ENCODE data around the gene TRIP10. TPM values are rescaled to one million over a fixed set of nuclear protein-coding genes. Genes with fewer than 3 reads are reported as not detected.

The TRIP10 gene
- polyA plus RNA-seq, 1 donor from 2014 or later: 0.76 TPM

GRCh38 chr19:6754653-6755463, 15.4 kb downstream of the TRIP10 start:
- Histone ChIP-seq H3F3A (ENCODE audit: insufficient read depth, low read length, poor library complexity, severe bottlenecking) (no peaks in the 10 kb centered on the region), H3K4me3 (ENCODE audit: low read length) (no peak overlapping the region), H3K9ac (ENCODE audit: low read length) (no peak overlapping the region), H2AFZ (ENCODE audit: low read depth, low read length) (no peak overlapping the region), H3K36me3 (ENCODE audit: insufficient read depth, low read length) (no peaks in the 10 kb centered on the region), H3K79me2 (replicated peaks; ENCODE audit: insufficient read depth, low read length) (no peaks in the 10 kb centered on the region), H3K27me3 (ENCODE audit: insufficient read depth, low read depth, low read length) (peaks cover 8% of the 10 kb centered on the region), H4K20me1 (ENCODE audit: insufficient read depth) (no peaks in the 10 kb centered on the region), H3K9me3 (ENCODE audit: low read length) (no peaks in the 10 kb centered on the region), H3K27ac (ENCODE audit: low read length) (no peak overlapping the region), H3K9me2 (ENCODE audit: insufficient read depth, low read length) (no peaks in the 10 kb centered on the region), H3K4me2 (ENCODE audit: low read length) (no peak overlapping the region)
- TF ChIP-seq SMC3 (conservative IDR thresholded peaks at IDR 0.05; ENCODE audit: poor library complexity) (no peak), TAF1 (IDR thresholded peaks at IDR 0.05; ENCODE audit: low read depth) (no peak), CTCF (IDR thresholded peaks at IDR 0.05; ENCODE audit: poor library complexity, severe bottlenecking) (no peak), RAD21 (conservative IDR thresholded peaks at IDR 0.05) (no peak), POLR2AphosphoS5 (IDR thresholded peaks at IDR 0.05) (no peak), EZH2 (IDR thresholded peaks at IDR 0.05; ENCODE audit: borderline replicate concordance, insufficient read depth, low read length, poor library complexity, severe bottlenecking) (no peak), REST (IDR thresholded peaks at IDR 0.05; ENCODE audit: borderline replicate concordance) (no peak), MXI1 (conservative IDR thresholded peaks at IDR 0.05; ENCODE audit: poor library complexity, severe bottlenecking) (no peak), EP300 (conservative IDR thresholded peaks at IDR 0.05; ENCODE audit: poor library complexity, severe bottlenecking) (no peak)

- no peak for TF ChIP-seq SMC3 (conservative IDR thresholded peaks at IDR 0.05; ENCODE audit: poor library complexity)
- TF ChIP-seq TAF1 (IDR thresholded peaks at IDR 0.05; ENCODE audit: low read depth): no peak
- no peak for TF ChIP-seq EZH2 (IDR thresholded peaks at IDR 0.05; ENCODE audit: borderline replicate concordance, insufficient read depth, low read length, poor library complexity, severe bottlenecking)
- TF ChIP-seq REST (IDR thresholded peaks at IDR 0.05; ENCODE audit: borderline replicate concordance): no peak
- TF ChIP-seq RAD21 (conservative IDR thresholded peaks at IDR 0.05): no peak
- no peak for TF ChIP-seq POLR2AphosphoS5 (IDR thresholded peaks at IDR 0.05)
- Histone ChIP-seq H2AFZ (ENCODE audit: low read depth, low read length) (no peak overlapping the region), H3K79me2 (replicated peaks; ENCODE audit: insufficient read depth, low read length) (no peaks in the 10 kb centered on the region), H3K27me3 (ENCODE audit: insufficient read depth, low read depth, low read length) (peaks cover 3% of the 10 kb centered on the region), H3F3A (ENCODE audit: insufficient read depth, low read length, poor library complexity, severe bottlenecking) (no peaks in the 10 kb centered on the region), H3K9me2 (ENCODE audit: insufficient read depth, low read length) (no peaks in the 10 kb centered on the region), H3K9me3 (ENCODE audit: low read length) (no peaks in the 10 kb centered on the region), H3K4me2 (ENCODE audit: low read length) (no peak overlapping the region), H3K36me3 (ENCODE audit: insufficient read depth, low read length) (no peaks in the 10 kb centered on the region), H3K9ac (ENCODE audit: low read length) (no peak overlapping the region), H4K20me1 (ENCODE audit: insufficient read depth) (no peaks in the 10 kb centered on the region), H3K27ac (ENCODE audit: low read length) (no peak overlapping the region), H3K4me3 (ENCODE audit: low read length) (no peak overlapping the region)
Observed at GRCh38 chr19:6760606-6761005, 21.1 kb downstream of the TRIP10 start.
